ENCODE measurements around the gene HRC. TPM values are rescaled to one million over a fixed set of nuclear protein-coding genes. Genes with fewer than 3 reads are reported as not detected.
A peak's percentile ranks its signal among the peaks of the same experiment; 100 is the strongest.

HRC gene
- total RNA-seq, 1 experiment from 2014 or later: not detected

DNA sequence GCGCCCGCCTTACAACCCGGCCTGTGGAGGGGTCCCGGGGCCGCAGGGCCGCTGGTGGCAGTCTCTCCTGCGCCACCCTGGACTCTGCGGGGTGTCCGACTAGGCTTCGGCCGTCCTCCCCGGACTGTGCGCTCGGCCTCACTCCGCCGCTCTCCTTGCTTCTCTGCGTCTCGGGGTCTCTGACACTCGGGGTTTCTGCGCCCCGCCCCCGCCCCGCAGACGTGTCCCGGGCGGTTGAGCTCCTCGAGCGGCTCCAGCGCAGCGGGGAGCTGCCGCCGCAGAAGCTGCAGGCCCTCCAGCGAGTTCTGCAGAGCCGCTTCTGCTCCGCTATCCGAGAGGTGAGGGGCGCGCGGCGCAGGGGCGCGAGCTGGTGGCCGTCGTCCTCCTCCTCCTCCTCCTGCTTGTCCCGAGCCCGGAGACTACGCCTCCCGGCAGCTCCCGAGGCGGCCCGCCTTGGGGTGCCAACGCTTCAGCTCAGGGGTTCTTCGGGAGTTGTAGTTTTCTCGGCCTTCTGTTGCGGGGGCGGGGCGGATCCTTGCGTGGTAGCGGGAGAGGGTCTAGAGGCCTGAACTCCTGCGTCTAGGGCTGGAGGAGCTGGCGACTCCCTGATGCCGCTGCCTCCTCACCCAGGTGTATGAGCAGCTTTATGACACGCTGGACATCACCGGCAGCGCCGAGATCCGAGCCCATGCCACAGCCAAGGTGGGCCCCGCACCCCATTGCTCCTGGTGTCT lies 40.4 kb downstream of the HRC start:
- Histone ChIP-seq H3K27ac (no peak overlapping the region), H3K4me1 (replicated peaks; ENCODE audit: insufficient read depth) (peaks cover 16% of the 10 kb centered on the region), H2AFZ (peak overlapping the region; percentile 84), H4K20me1 (ENCODE audit: insufficient read depth) (no peaks in the 10 kb centered on the region), H3K27me3 (ENCODE audit: insufficient read depth, low read depth) (peaks cover 2% of the 10 kb centered on the region), H3K9me3 (ENCODE audit: insufficient read depth, low read depth) (no peaks in the 10 kb centered on the region), H3K9me2 (ENCODE audit: insufficient read depth) (no peaks in the 10 kb centered on the region), H3K4me2 (peak overlapping the region; percentile 99), H3K79me2 (ENCODE audit: low read depth) (no peaks in the 10 kb centered on the region), H3K4me3 (peak overlapping the region; percentile 91), H3K36me3 (ENCODE audit: low read depth) (no peaks in the 10 kb centered on the region), H3F3A (ENCODE audit: insufficient read depth, low read depth) (peaks cover 34% of the 10 kb centered on the region)
- CTCF ChIA-PET: interaction anchor here (0.6 to 1.3 kb wide), 5 partner anchors 13 to 144 kb away, joined by 3 to 11 read pairs (median 6); no protein-coding TSS in a partner anchor
- no peak for TF ChIP-seq EZH2 (IDR thresholded peaks at IDR 0.05; ENCODE audit: low read depth)
- TF ChIP-seq, protein P1, sequence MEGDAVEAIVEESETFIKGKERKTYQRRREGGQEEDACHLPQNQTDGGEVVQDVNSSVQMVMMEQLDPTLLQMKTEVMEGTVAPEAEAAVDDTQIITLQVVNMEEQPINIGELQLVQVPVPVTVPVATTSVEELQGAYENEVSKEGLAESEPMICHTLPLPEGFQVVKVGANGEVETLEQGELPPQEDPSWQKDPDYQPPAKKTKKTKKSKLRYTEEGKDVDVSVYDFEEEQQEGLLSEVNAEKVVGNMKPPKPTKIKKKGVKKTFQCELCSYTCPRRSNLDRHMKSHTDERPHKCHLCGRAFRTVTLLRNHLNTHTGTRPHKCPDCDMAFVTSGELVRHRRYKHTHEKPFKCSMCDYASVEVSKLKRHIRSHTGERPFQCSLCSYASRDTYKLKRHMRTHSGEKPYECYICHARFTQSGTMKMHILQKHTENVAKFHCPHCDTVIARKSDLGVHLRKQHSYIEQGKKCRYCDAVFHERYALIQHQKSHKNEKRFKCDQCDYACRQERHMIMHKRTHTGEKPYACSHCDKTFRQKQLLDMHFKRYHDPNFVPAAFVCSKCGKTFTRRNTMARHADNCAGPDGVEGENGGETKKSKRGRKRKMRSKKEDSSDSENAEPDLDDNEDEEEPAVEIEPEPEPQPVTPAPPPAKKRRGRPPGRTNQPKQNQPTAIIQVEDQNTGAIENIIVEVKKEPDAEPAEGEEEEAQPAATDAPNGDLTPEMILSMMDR (conservative IDR thresholded peaks at IDR 0.05): no peak
- BruUV-seq (replicated peaks): no TSS peak
- peak in 1 of 2 experiments; percentile 42 for DNase-seq
- intact Hi-C loops (cut with micrococcal nuclease; ENCODE audit: unreplicated experiment): no loop called here
- POLR2A ChIA-PET (ENCODE audit: unreplicated experiment): interaction anchor here (0.6 to 1.1 kb wide), 4 partner anchors 17 to 734 kb away, joined by 4 to 14 read pairs (median 4); partner anchors contain the start of gene NTF4

GRCh38 chr19:49113762-49114629 lies 41.2 kb downstream of the HRC start, which contains the start of gene LIN7B:
Gene LIN7B, plus strand, starts transcription at chr19:49114370. Its CDS starts 35 bp downstream, at chr19:49114405.
- no peaks in the 10 kb centered on the region for H3K27me3 ChIP-seq (ENCODE audit: insufficient read depth, low read depth)
- H3F3A ChIP-seq (ENCODE audit: insufficient read depth, low read depth): peaks cover 42% of the 10 kb centered on the region
- peak within 1 kb of the TSS; percentile 97 for H2AFZ ChIP-seq
- no peaks in the 10 kb centered on the region for H3K79me2 ChIP-seq (ENCODE audit: low read depth)
- no peak for TF ChIP-seq EZH2 (IDR thresholded peaks at IDR 0.05; ENCODE audit: low read depth)
- TF ChIP-seq, protein P1 (conservative IDR thresholded peaks at IDR 0.05): peak; percentile 48; the same call in 1 of the 2 replicates
- no peaks in the 10 kb centered on the region for H4K20me1 ChIP-seq (ENCODE audit: insufficient read depth)
- DNase-seq: peak; percentile 50 to 85
- intact Hi-C loops (cut with micrococcal nuclease; ENCODE audit: unreplicated experiment): no loop called here
- no peaks in the 10 kb centered on the region for H3K9me2 ChIP-seq (ENCODE audit: insufficient read depth)
- peak within 1 kb of the TSS; percentile 99 for H3K4me2 ChIP-seq
- peak within 1 kb of the TSS; percentile 91 for H3K4me3 ChIP-seq
- H3K27ac ChIP-seq: no peak within 1 kb of the TSS
- CTCF ChIA-PET: interaction anchor here (0.6 to 1.3 kb wide), 6 partner anchors 14 to 111 kb away, joined by 3 to 11 read pairs (median 4); no protein-coding TSS in a partner anchor
- BruUV-seq (replicated peaks): no TSS peak
- H3K9me3 ChIP-seq (ENCODE audit: insufficient read depth, low read depth): no peaks in the 10 kb centered on the region
- peaks cover 16% of the 10 kb centered on the region for H3K4me1 ChIP-seq (replicated peaks; ENCODE audit: insufficient read depth)
- POLR2A ChIA-PET (ENCODE audit: unreplicated experiment): interaction anchor here (0.6 to 1.1 kb wide), 4 partner anchors 16 to 734 kb away, joined by 4 to 14 read pairs (median 4); partner anchors contain the start of gene NTF4
- H3K36me3 ChIP-seq (ENCODE audit: low read depth): no peaks in the 10 kb centered on the region
